ENCODE results near the gene INTS4. TPM values are rescaled to one million over a fixed set of nuclear protein-coding genes. Genes with fewer than 3 reads are reported as not detected.
"Not testable (repeated sequence)": the region's sequence is repeated elsewhere in the genome, so short reads cannot be mapped to it uniquely, and the experiment has no call there.

The INTS4 gene
- polyA plus RNA-seq, 6 donors from 2014 or later, result 33.3 to 71.6 (median 38.1) TPM

- peaks cover 14 to 22% (median 20%) of the 10 kb centered on the region in 3 donors for H3K4me1 Mint-ChIP-seq
- H3K27me3 Mint-ChIP-seq, result no peaks in the 10 kb centered on the region
- H3K9me3 Mint-ChIP-seq, result no peaks in the 10 kb centered on the region
- H3K4me3 Mint-ChIP-seq, result no peak overlapping the region
- H3K36me3 Mint-ChIP-seq, result peaks cover 15 to 17% of the 10 kb centered on the region in 2 donors
- peak in 1 of 2 donors; percentile 70 for ATAC-seq (ENCODE audit: low read depth in 2 of 2)
- peak overlapping the region in 3 of 6 donors; percentile 17 to 82 (median 65) for H3K27ac Mint-ChIP-seq
- no peak for DNase-seq
Observed at GRCh38 chr11:77879218-77879617, 115.2 kb downstream of the INTS4 start.

- H3K27me3 Mint-ChIP-seq; ATAC-seq (ENCODE audit: low read depth in 2 of 2); H3K9me3 Mint-ChIP-seq; H3K4me3 Mint-ChIP-seq; DNase-seq; H3K36me3 Mint-ChIP-seq: not testable (repeated sequence)
- Mint-ChIP-seq H3K4me1 (peaks cover 14 to 22% (median 20%) of the 10 kb centered on the region in 3 donors), H3K27ac (peak overlapping the region in 1 of 6 donors; percentile 38)
Observed at GRCh38 chr11:77878247-77878646, 116.2 kb downstream of the INTS4 start.

- peaks cover 14 to 22% (median 20%) of the 10 kb centered on the region in 3 donors for H3K4me1 Mint-ChIP-seq
- H3K27ac Mint-ChIP-seq, result peak overlapping the region in 3 of 6 donors; percentile 24 to 65 (median 52)
- no peaks in the 10 kb centered on the region for H3K9me3 Mint-ChIP-seq
- no peak overlapping the region for H3K4me3 Mint-ChIP-seq
- DNase-seq (no peak), ATAC-seq (ENCODE audit: low read depth in 2 of 2) (no peak)
- H3K36me3 Mint-ChIP-seq, result peaks cover 4 to 8% of the 10 kb centered on the region in 2 donors
- H3K27me3 Mint-ChIP-seq, result no peaks in the 10 kb centered on the region
Observed at GRCh38 chr11:77876045-77876444, 118.4 kb downstream of the INTS4 start.

- no peak overlapping the region for H3K27ac Mint-ChIP-seq
- peaks cover 0 to 5% of the 10 kb centered on the region in 2 donors for H3K36me3 Mint-ChIP-seq
Observed at GRCh38 chr11:77874206-77874605, 120.3 kb downstream of the INTS4 start.

GRCh38 chr11:77873345-77873744, 121.1 kb downstream of the INTS4 start:
- no peaks in the 10 kb centered on the region for H3K9me3 Mint-ChIP-seq

More at GRCh38 chr11:77874206-77874605, 120.3 kb downstream of the INTS4 start:
- no peaks in the 10 kb centered on the region for H3K9me3 Mint-ChIP-seq
- no peak overlapping the region for H3K4me3 Mint-ChIP-seq
- no peak for ATAC-seq (ENCODE audit: low read depth in 2 of 2)
- DNase-seq, result no peak
- H3K4me1 Mint-ChIP-seq, result peaks cover 4 to 6% (median 5%) of the 10 kb centered on the region in 3 donors
- no peaks in the 10 kb centered on the region for H3K27me3 Mint-ChIP-seq

GRCh38 chr11:77871855-77872254, 122.6 kb downstream of the INTS4 start:
- no peak overlapping the region for H3K27ac Mint-ChIP-seq
- no peak for ATAC-seq (ENCODE audit: low read depth in 2 of 2)
- no peak for DNase-seq
- H3K36me3 Mint-ChIP-seq, result peaks cover 6 to 10% of the 10 kb centered on the region in 2 donors
- H3K27me3 Mint-ChIP-seq, result no peaks in the 10 kb centered on the region
- H3K4me3 Mint-ChIP-seq, result no peak overlapping the region
- no peaks in the 10 kb centered on the region for H3K9me3 Mint-ChIP-seq
- H3K4me1 Mint-ChIP-seq, result no peaks in the 10 kb centered on the region

More at GRCh38 chr11:77873345-77873744, 121.1 kb downstream of the INTS4 start:
- Mint-ChIP-seq H3K4me3 (no peak overlapping the region), H3K27me3 (no peaks in the 10 kb centered on the region), H3K27ac (no peak overlapping the region), H3K4me1 (no peaks in the 10 kb centered on the region), H3K36me3 (peaks cover 0 to 10% of the 10 kb centered on the region in 2 donors)
- no peak for DNase-seq
- ATAC-seq (ENCODE audit: low read depth in 2 of 2), result no peak

- no peak for DNase-seq
- H3K27ac Mint-ChIP-seq, result no peak overlapping the region
- no peak overlapping the region for H3K4me3 Mint-ChIP-seq
- no peaks in the 10 kb centered on the region for H3K9me3 Mint-ChIP-seq
- ATAC-seq (ENCODE audit: low read depth in 2 of 2), result no peak
- H3K27me3 Mint-ChIP-seq, result no peaks in the 10 kb centered on the region
- H3K4me1 Mint-ChIP-seq, result no peaks in the 10 kb centered on the region
- H3K36me3 Mint-ChIP-seq, result peaks cover 7 to 10% of the 10 kb centered on the region in 2 donors
Observed at GRCh38 chr11:77868744-77869143, 125.7 kb downstream of the INTS4 start.

GRCh38 chr11:77866336-77866735, 128.1 kb downstream of the INTS4 start:
- no peaks in the 10 kb centered on the region for H3K4me1 Mint-ChIP-seq
- H3K27ac Mint-ChIP-seq, result peak overlapping the region in 1 of 6 donors; percentile 52
- peaks cover 7 to 10% of the 10 kb centered on the region in 2 donors for H3K36me3 Mint-ChIP-seq
- no peaks in the 10 kb centered on the region for H3K9me3 Mint-ChIP-seq
- H3K27me3 Mint-ChIP-seq, result no peaks in the 10 kb centered on the region
- no peak for ATAC-seq (ENCODE audit: low read depth in 2 of 2)
- H3K4me3 Mint-ChIP-seq, result no peak overlapping the region
- no peak for DNase-seq

- no peaks in the 10 kb centered on the region for H3K4me1 Mint-ChIP-seq
- H3K36me3 Mint-ChIP-seq, result peaks cover 7 to 10% of the 10 kb centered on the region in 2 donors
- no peak for ATAC-seq (ENCODE audit: low read depth in 2 of 2)
- H3K4me3 Mint-ChIP-seq, result no peak overlapping the region
- H3K9me3 Mint-ChIP-seq, result no peaks in the 10 kb centered on the region
- H3K27ac Mint-ChIP-seq, result peak overlapping the region in 1 of 6 donors; percentile 6
- no peak for DNase-seq
- no peaks in the 10 kb centered on the region for H3K27me3 Mint-ChIP-seq
Observed at GRCh38 chr11:77865805-77866204, 128.7 kb downstream of the INTS4 start.

GRCh38 chr11:77861444-77861843, 133.0 kb downstream of the INTS4 start:
- not testable (repeated sequence) for H3K4me1 Mint-ChIP-seq; DNase-seq; H3K4me3 Mint-ChIP-seq; H3K9me3 Mint-ChIP-seq; H3K27me3 Mint-ChIP-seq; ATAC-seq (ENCODE audit: low read depth in 2 of 2); H3K27ac Mint-ChIP-seq
- peaks cover 6 to 10% of the 10 kb centered on the region in 2 donors for H3K36me3 Mint-ChIP-seq

GRCh38 chr11:77857906-77858457, 136.5 kb downstream of the INTS4 start:
- not testable (repeated sequence) for H3K4me1 Mint-ChIP-seq; ATAC-seq (ENCODE audit: low read depth in 2 of 2); H3K4me3 Mint-ChIP-seq; H3K27me3 Mint-ChIP-seq; H3K27ac Mint-ChIP-seq; DNase-seq
- Mint-ChIP-seq H3K36me3 (peaks cover 14 to 36% of the 10 kb centered on the region in 2 donors), H3K9me3 (peaks cover 0 to 33% (median 23%) of the 10 kb centered on the region in 7 donors)

- H3K27ac Mint-ChIP-seq, result no peak overlapping the region
- H3K4me3 Mint-ChIP-seq, result peak overlapping the region in 1 of 8 donors; percentile 70
- ATAC-seq (ENCODE audit: low read depth in 2 of 2) (no peak), DNase-seq (no peak)
- no peaks in the 10 kb centered on the region for H3K27me3 Mint-ChIP-seq
- peaks cover 28 to 38% of the 10 kb centered on the region in 2 donors for H3K36me3 Mint-ChIP-seq
- no peaks in the 10 kb centered on the region for H3K4me1 Mint-ChIP-seq
- H3K9me3 Mint-ChIP-seq, result peaks cover 0 to 34% (median 23%) of the 10 kb centered on the region in 7 donors
Observed at GRCh38 chr11:77854838-77855237, 139.6 kb downstream of the INTS4 start.

- DNase-seq, result no peak
- no peaks in the 10 kb centered on the region for H3K4me1 Mint-ChIP-seq
- peaks cover 34 to 36% of the 10 kb centered on the region in 2 donors for H3K36me3 Mint-ChIP-seq
- H3K27me3 Mint-ChIP-seq, result no peaks in the 10 kb centered on the region
- ATAC-seq (ENCODE audit: low read depth in 2 of 2), result no peak
- no peak overlapping the region for H3K27ac Mint-ChIP-seq
- peaks cover 0 to 33% (median 25%) of the 10 kb centered on the region in 7 donors for H3K9me3 Mint-ChIP-seq
- H3K4me3 Mint-ChIP-seq, result no peak overlapping the region
Observed at GRCh38 chr11:77851503-77851902, 143.0 kb downstream of the INTS4 start.

GRCh38 chr11:77843700-77844099, 150.8 kb downstream of the INTS4 start:
- not testable (repeated sequence) for H3K27ac Mint-ChIP-seq; H3K4me1 Mint-ChIP-seq; ATAC-seq (ENCODE audit: low read depth in 2 of 2); DNase-seq; H3K4me3 Mint-ChIP-seq; H3K27me3 Mint-ChIP-seq
- peaks cover 23 to 26% of the 10 kb centered on the region in 2 donors for H3K36me3 Mint-ChIP-seq
- H3K9me3 Mint-ChIP-seq, result peaks cover 0 to 44% (median 16%) of the 10 kb centered on the region in 7 donors

All from naive B cell (primary cell).